NK-92 treated with Interleukin-12 subunit alpha and Interleukin-12 subunit beta, amount 100 ng/mL, for 24 hours (cell line): Measurements from ENCODE around the gene MRPL23.

Source experiments
- DNase-seq: peaks from one replicate; lab custom pipeline; 2025; lab: John Stamatoyannopoulos, UW

MRPL23 gene

DNA sequence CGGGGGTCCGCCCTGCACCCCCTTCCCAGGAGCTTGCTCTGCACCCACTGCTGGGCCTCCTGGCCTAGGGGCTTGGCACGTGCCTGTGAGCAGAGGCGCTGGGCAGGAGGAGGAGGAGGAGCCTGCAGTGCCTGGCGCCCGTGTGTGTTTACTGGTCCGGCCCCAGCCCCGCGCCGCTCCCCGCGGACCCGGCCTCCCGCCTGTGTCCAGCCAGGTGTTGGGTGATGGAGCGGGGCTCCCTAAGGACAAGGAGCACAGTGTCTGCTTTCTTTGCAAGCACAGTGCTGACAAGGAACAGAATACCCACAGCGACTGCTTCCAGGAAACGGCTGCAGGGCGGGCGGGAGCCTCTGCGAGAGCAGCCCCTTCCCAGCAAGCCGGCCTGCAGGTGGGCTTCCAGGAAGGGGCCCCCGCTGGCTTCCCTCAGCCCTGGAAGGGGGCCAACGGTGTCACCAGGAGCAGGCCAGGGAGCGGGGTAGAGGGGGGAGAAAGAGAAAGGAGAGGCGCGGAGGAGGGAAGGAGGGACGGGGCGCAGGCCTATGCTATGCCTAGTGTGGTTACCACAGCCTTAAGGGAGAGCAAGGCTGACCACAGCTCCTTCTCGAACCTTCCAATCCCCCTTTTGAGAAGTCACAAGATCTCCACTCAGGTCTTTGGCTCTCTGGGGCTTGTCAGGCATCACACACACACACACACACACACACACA lies 43.9 kb downstream of the MRPL23 start:
- no peak for DNase-seq

- no peak for DNase-seq
Observed at GRCh38 chr11:1992111-1992510, 45.0 kb downstream of the MRPL23 start.

GRCh38 chr11:1994121-1994520 lies 47.0 kb downstream of the MRPL23 start:
- no peak for DNase-seq

DNA sequence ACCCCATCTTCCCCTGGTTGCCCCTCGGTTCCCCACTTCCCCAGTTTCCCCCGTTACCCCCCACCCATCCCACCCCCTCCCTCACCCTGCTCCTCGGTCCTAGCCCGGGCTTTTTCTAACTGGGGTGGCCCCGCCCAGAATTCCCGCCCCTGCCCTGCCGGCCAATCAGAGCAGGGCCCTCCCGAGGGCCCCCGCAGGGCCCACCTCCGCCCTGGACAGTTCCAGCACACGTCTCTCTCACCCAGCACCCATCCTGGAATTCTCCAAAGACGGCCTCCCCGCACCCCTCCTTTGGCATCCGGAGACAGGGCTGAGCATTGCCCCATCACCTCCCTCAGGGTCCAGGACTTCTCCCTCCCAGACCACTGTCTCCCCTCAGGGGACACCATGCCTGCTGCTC lies 50.6 kb downstream of the MRPL23 start, which contains the start of gene H19:
TSS of gene H19 (minus strand) at position 88 of the 400 bp plus-strand sequence.
- no peak for DNase-seq

DNA sequence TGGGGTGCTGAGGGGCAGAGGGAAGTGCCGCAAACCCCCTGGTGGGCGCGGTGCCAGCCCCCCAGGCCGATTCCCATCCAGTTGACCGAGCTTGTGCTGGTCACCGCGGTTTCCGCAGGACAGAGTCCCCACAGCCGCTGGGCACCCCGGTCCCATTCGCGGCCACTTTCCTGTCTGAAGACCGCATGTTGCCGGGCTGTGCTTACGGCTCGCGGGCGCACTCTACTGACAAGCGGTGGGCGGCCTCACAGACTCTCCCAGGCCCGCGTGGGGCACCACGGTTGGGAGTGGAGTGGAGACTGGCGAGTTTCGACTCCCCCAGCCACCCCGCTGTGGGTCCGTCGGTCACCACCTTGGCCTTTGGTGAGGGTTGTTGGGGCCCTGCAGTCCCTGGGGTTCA lies 51.2 kb downstream of the MRPL23 start:
- DNase-seq, result no peak

- DNase-seq, result no peak
Observed at GRCh38 chr11:1998861-1999260, 51.7 kb downstream of the MRPL23 start.

- DNase-seq, result no peak
Observed at GRCh38 chr11:2002042-2002776, 55.1 kb downstream of the MRPL23 start.

DNA sequence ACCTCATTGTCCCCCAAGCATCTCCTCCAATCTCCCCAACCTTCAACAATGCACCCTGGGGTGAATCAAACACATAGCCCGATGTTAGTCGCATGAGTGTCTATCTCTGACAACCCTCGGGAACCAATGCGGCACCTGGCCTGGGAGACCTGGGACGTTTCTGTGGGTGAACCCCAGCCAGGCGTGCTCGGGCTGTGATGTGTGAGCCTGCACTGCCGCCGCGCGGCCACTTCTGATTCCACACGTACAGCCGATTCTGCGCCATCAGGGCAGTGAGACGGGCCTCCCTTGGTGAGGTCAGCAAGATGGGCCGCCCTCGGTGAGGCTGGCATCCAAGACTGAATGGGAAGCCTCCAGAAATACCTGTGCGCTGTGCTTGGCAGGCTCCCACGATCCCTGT lies 55.7 kb downstream of the MRPL23 start:
- DNase-seq, result no peak

DNA sequence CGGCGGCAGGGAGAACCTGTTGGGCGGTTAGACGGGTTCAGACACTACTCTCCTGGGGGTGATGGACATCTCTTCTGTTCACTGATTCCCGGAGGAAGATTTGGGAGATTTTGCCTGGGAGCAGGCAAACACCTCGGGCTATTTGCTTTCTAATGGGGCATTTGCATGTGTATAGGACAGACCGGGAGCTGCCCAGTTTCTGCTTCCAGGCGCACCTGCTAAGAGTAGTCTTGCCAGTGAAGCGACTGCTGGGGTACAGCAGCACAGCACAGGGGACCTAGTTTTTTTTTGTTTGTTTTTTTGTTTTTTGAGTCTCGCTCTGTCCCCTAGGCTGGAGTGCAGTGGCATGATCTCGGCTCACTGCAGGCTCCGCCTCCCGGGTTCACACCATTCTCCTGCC lies 57.3 kb downstream of the MRPL23 start:
- DNase-seq, result no peak
